Tibial nerve (tissue), 3 donors: Measurements from ENCODE around the gene HCN2.

Experiments
- POLR2A ChIP-seq, 2 donors: fragments of 450-650 bp; IDR thresholded peaks; one replicate each; pipeline ENCODE4 v1.6.1; 2017; ENCODE audit warnings: antibody characterized with exemption in 2 of 2, mild to moderate bottlenecking in 2 of 2, moderate library complexity in 2 of 2
- TF ChIP-seq, protein P1 (sequence below), 5 experiments: fragments of 200-600 bp in 3 of 5; fragments of 450-650 bp in 2 of 5; sonication (generic) in 3 of 5; IDR thresholded peaks; one replicate each; pipeline ENCODE4 v1.5.1; 2016 to 2019; ENCODE audit warnings: antibody characterized with exemption in 5 of 5, mild to moderate bottlenecking in 3 of 5, moderate library complexity in 2 of 5

DNA sequence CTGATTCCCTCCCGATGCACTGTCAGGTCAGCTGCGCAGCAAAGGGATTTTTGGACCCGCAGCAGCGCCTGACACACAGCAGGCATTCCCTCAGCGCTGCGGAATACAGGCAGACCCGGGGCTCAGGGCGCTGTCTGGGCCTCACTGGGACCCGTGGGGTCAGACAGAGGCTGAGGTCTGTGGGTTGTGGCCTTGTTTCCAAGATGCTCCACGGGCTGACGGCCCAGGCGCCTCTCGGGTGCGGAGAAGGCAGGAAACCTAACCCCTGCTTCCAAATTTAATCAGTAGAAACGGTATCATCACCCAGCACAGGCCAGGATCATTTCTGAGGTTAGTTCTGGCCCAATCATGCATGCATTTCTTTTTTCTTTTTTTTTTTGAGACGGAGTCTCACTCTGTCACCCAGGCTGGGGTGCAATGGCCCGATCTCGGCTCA lies 74.0 kb downstream of the HCN2 start:
- TF ChIP-seq, protein P1, sequence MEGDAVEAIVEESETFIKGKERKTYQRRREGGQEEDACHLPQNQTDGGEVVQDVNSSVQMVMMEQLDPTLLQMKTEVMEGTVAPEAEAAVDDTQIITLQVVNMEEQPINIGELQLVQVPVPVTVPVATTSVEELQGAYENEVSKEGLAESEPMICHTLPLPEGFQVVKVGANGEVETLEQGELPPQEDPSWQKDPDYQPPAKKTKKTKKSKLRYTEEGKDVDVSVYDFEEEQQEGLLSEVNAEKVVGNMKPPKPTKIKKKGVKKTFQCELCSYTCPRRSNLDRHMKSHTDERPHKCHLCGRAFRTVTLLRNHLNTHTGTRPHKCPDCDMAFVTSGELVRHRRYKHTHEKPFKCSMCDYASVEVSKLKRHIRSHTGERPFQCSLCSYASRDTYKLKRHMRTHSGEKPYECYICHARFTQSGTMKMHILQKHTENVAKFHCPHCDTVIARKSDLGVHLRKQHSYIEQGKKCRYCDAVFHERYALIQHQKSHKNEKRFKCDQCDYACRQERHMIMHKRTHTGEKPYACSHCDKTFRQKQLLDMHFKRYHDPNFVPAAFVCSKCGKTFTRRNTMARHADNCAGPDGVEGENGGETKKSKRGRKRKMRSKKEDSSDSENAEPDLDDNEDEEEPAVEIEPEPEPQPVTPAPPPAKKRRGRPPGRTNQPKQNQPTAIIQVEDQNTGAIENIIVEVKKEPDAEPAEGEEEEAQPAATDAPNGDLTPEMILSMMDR (IDR thresholded peaks at IDR 0.05) = no peak
- no peak for TF ChIP-seq POLR2A (IDR thresholded peaks at IDR 0.05)
